HEK293T (cell line): ENCODE data around the gene FNDC3B.

Experiments
- CTCF ChIA-PET: fragments of 350-600 bp; formaldehyde crosslinking; extraction: SDS; loops from one replicate; lab custom pipeline; 2021; ENCODE audit warnings: antibody characterized with exemption, inconsistent platforms; lab: Yijun Ruan, JAX
- POLR2A ChIA-PET: fragments of 350-600 bp; formaldehyde crosslinking; extraction: SDS; loops from one replicate; lab custom pipeline; 2020; ENCODE audit warnings: antibody characterized with exemption, inconsistent platforms; lab: Yijun Ruan, JAX
- DNase-seq: peaks from one replicate; pipeline ENCODE4 v3.0.0; 2012; ENCODE audit warnings: mixed read lengths; ENCODE audit errors: extremely low spot score
- ARNT ChIP-seq: fragments of 450-650 bp; IDR thresholded peaks from 2 replicates; pipeline ENCODE4 v1.6.1; 2017; ENCODE audit warnings: mild to moderate bottlenecking
- BHLHE40 ChIP-seq: fragments of 450-650 bp; IDR thresholded peaks from 2 replicates; pipeline ENCODE4 v1.6.1; 2016; ENCODE audit warnings: mild to moderate bottlenecking, moderate library complexity, borderline replicate concordance
- CTBP1 ChIP-seq: fragments of 450-650 bp; IDR thresholded peaks from 2 replicates; pipeline ENCODE4 v1.6.1; 2016; ENCODE audit warnings: borderline replicate concordance
- ELF4 ChIP-seq: fragments of 450-650 bp; IDR thresholded peaks from 2 replicates; pipeline ENCODE4 v1.6.1; 2017; ENCODE audit warnings: antibody characterized with exemption
- FOXA1 ChIP-seq: fragments of 450-650 bp; IDR thresholded peaks from 2 replicates; pipeline ENCODE4 v1.6.1; 2016; ENCODE audit warnings: mild to moderate bottlenecking
- FOXK2 ChIP-seq: fragments of 450-650 bp; IDR thresholded peaks from 2 replicates; pipeline ENCODE4 v1.6.1; 2016; ENCODE audit warnings: mild to moderate bottlenecking
- FOXM1 ChIP-seq: fragments of 450-650 bp; IDR thresholded peaks from 2 replicates; pipeline ENCODE4 v1.6.1; 2017; ENCODE audit warnings: mild to moderate bottlenecking, borderline replicate concordance
- HDGF ChIP-seq: fragments of 450-650 bp; IDR thresholded peaks from 2 replicates; pipeline ENCODE4 v1.6.1; 2017; ENCODE audit warnings: antibody characterized with exemption, borderline replicate concordance
- L3MBTL2 ChIP-seq: fragments of 450-650 bp; conservative IDR thresholded peaks from 2 replicates; pipeline ENCODE4 v1.6.1; 2016; ENCODE audit warnings: mild to moderate bottlenecking
- LEF1 ChIP-seq: fragments of 450-650 bp; IDR thresholded peaks from 2 replicates; pipeline ENCODE4 v1.6.1; 2017; ENCODE audit warnings: mild to moderate bottlenecking, borderline replicate concordance
- NFRKB ChIP-seq: fragments of 450-650 bp; IDR thresholded peaks from 2 replicates; pipeline ENCODE4 v1.6.1; 2016; ENCODE audit warnings: mild to moderate bottlenecking, moderate library complexity
- PKNOX1 ChIP-seq: fragments of 450-650 bp; IDR thresholded peaks from 2 replicates; pipeline ENCODE4 v1.6.1; 2016
- SP1 ChIP-seq: fragments of 450-650 bp; IDR thresholded peaks from 2 replicates; pipeline ENCODE4 v1.6.1; 2017
- SUZ12 ChIP-seq: fragments of 450-650 bp; IDR thresholded peaks from 2 replicates; pipeline ENCODE4 v1.6.1; 2016; ENCODE audit warnings: mild to moderate bottlenecking
- TARDBP ChIP-seq: fragments of 450-650 bp; IDR thresholded peaks from 2 replicates; pipeline ENCODE4 v1.6.1; 2016
- ZNF384 ChIP-seq: fragments of 450-650 bp; IDR thresholded peaks from 2 replicates; pipeline ENCODE4 v1.6.1; 2016

The FNDC3B gene

DNA sequence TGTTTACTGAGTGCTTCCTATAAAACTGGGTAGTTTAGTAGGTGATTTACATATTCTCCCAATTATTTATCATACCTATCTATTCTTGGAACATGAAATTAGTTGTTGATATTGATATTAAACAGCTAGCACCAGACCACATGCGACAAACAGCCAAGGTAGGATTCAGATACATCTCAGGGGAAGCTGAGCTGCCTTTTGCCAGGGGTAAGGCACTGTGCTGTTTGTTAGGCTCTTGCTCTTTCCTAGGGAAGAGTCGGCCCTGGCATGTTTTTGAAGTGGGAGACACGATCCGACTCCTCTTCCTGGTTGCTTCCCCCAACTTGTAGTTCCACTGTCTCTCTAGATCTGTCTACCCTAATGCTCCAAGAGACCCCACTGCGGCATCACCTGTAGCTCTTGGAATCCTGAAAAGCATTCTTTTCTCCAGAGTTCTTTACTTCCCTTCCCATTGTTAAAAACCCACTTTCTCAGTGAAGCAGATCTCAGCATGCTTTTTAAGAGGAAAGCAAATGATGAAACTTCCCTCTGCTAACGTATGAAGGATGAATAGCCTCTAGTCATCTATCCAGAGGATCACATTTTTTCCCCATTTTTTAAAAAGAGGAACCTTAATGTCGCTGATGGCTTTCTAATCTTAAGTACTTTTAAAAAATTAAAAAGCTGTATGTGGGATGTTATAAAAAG lies 270.5 kb downstream of the FNDC3B start:
- no peak for TF ChIP-seq ZNF384
- ChIA-PET POLR2A (no interaction called here), CTCF (no interaction called here)
- no peak for DNase-seq

- no peak for DNase-seq
- ChIA-PET CTCF (no interaction called here), POLR2A (no interaction called here)
- TF ChIP-seq PKNOX1 = no peak
- no peak for TF ChIP-seq FOXM1
- TF ChIP-seq NFRKB = no peak
- TF ChIP-seq LEF1 = no peak
- TF ChIP-seq TARDBP = no peak
- TF ChIP-seq ARNT = no peak
Measured at GRCh38 chr3:172310428-172310760, 271.0 kb downstream of the FNDC3B start.

DNA sequence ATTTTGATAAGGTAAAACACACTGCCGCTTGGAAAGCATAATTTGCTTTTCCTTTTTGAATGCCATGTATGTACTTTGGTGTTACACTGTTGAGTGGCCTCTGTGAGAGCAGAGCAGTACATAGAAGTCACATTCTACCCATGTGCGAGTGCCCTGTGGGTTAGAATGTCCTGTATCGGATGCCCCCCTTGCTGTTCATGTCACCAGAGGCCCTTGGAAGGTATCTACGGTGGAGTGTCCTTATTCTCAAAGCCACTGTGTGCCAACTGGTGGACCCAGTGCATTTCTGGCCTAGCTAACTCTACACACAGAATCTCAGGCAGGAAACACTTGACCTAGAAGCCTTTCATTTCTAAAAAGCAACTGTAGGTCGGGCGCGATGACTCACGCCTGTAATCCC lies 271.8 kb downstream of the FNDC3B start:
- DNase-seq = no peak
- TF ChIP-seq ELF4 (no peak), FOXA1 (no peak), FOXK2 (no peak), SUZ12 (no peak), BHLHE40 (no peak), CTBP1 (no peak), TARDBP (no peak), HDGF (no peak), NFRKB (no peak), SP1 (no peak)
- POLR2A ChIA-PET = no interaction called here
- CTCF ChIA-PET = interaction anchor here (0.7 kb wide), 1 partner anchor 189 kb away, joined by 4 read pairs; no protein-coding TSS in a partner anchor

DNA sequence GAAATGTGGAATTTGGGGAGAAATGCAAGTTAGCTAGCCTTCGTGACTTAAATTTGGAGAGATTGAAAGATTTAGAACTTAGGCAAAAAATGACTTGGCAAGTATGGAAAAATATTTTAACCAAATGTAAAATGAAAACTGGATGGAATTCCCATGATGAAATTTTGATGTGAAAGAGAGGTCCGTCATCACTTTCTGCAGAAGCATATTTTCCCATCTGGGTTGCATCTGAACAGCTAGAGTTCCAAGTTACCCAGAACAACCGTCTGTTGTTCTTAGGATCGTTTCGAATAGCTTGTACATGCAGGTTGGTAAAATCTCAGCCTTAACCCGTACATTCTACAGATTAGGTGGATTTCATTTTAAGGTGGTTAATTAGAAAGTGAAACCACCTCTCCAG lies 272.6 kb downstream of the FNDC3B start:
- ChIA-PET CTCF (no interaction called here), POLR2A (no interaction called here)
- no peak for DNase-seq
- TF ChIP-seq BHLHE40 (no peak), FOXM1 (no peak), ELF4 (no peak), SUZ12 (no peak), ZNF384 (no peak), LEF1 (no peak), FOXA1 (no peak), TARDBP (no peak)

DNA sequence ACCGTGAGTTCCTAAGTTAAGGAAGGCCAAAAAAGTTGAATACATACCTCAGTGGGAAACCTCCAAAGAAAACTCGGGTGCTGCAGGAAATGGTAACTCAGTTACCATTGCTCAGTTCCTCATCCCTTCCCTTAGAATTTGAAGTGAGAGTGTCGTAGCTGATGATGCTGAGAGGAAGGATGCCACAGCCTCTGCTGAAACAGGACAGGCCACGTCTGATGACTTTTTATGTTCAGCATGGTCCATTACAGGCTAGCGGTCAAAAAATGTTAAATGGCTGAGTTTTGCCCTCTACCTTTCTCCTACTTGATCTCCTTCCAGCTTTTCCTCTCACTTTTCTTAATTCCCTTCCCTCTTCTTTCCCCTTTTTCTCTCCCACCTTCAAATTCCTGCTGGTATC lies 273.3 kb downstream of the FNDC3B start:
- CTCF ChIA-PET = no interaction called here
- TF ChIP-seq ARNT (no peak), L3MBTL2 (no peak), ZNF384 (no peak), FOXA1 (no peak), PKNOX1 (no peak), BHLHE40 (no peak), ELF4 (no peak), SP1 (no peak), FOXK2 (no peak), FOXM1 (no peak), SUZ12 (no peak), CTBP1 (no peak), TARDBP (no peak), HDGF (no peak), NFRKB (no peak), LEF1 (no peak)
- DNase-seq = no peak
- POLR2A ChIA-PET = no interaction called here

- ChIA-PET POLR2A (interaction anchor here (0.9 to 1.2 kb wide), 2 partner anchors 12 to 19 kb away, joined by 3 read pairs; no protein-coding TSS in a partner anchor), CTCF (interaction anchor here (3.2 kb wide), 1 partner anchor 19 kb away, joined by 18 read pairs; no protein-coding TSS in a partner anchor)
- TF ChIP-seq L3MBTL2 (no peak), PKNOX1 (no peak), TARDBP (no peak), ELF4 (no peak), HDGF (no peak)
- no peak for DNase-seq
Measured at GRCh38 chr3:172313671-172314070, 274.3 kb downstream of the FNDC3B start.

- CTCF ChIA-PET = interaction anchor here (0.7 to 3.2 kb wide), 2 partner anchors 18 to 23 kb away, joined by 3 to 18 read pairs; no protein-coding TSS in a partner anchor
- POLR2A ChIA-PET = no interaction called here
- TF ChIP-seq FOXK2 = no peak
- no peak for TF ChIP-seq PKNOX1
- DNase-seq = no peak
Measured at GRCh38 chr3:172314591-172315160, 275.3 kb downstream of the FNDC3B start.
